Vagina (tissue), 2 donors: ENCODE measurements around the gene TIA1.

Experiments
- POLR2A ChIP-seq, 2 donors: fragments of 450-650 bp; IDR thresholded peaks; one replicate each; pipeline ENCODE4 v1.6.1; 2017; ENCODE audit warnings: antibody characterized with exemption in 2 of 2, mild to moderate bottlenecking in 2 of 2, moderate library complexity in 2 of 2
- TF ChIP-seq, protein P1 (sequence below), 3 experiments: fragments of 450-650 bp in 2 of 3; fragments of 200-600 bp in 1 of 3; sonication (generic) in 1 of 3; IDR thresholded peaks; one replicate each; pipeline ENCODE4 v1.5.1; 2017 to 2019; ENCODE audit warnings: antibody characterized with exemption in 3 of 3, mild to moderate bottlenecking in 2 of 3, moderate library complexity in 2 of 3

DNA sequence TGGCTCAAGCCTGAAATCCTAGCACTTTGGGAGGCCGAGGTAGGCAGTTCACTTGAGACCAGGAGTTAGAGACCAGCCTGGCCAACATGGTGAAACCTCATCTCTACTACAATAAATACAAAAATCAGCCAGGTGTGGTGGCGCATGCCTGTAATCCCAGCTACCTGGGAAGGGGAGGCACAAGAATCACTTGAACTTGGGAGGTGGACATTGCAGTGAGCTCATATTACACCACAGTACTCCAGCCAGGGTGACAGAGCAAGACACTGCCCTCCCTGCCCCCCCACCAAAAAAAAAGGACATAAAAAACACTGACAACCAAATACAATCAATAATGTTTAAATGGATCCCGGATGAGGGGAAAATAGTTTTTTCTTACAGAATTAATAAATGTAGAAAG, 7.8 kb downstream of the TIA1 start:
- TF ChIP-seq, protein P1, sequence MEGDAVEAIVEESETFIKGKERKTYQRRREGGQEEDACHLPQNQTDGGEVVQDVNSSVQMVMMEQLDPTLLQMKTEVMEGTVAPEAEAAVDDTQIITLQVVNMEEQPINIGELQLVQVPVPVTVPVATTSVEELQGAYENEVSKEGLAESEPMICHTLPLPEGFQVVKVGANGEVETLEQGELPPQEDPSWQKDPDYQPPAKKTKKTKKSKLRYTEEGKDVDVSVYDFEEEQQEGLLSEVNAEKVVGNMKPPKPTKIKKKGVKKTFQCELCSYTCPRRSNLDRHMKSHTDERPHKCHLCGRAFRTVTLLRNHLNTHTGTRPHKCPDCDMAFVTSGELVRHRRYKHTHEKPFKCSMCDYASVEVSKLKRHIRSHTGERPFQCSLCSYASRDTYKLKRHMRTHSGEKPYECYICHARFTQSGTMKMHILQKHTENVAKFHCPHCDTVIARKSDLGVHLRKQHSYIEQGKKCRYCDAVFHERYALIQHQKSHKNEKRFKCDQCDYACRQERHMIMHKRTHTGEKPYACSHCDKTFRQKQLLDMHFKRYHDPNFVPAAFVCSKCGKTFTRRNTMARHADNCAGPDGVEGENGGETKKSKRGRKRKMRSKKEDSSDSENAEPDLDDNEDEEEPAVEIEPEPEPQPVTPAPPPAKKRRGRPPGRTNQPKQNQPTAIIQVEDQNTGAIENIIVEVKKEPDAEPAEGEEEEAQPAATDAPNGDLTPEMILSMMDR (IDR thresholded peaks at IDR 0.05): no peak
- TF ChIP-seq POLR2A (IDR thresholded peaks at IDR 0.05): no peak
